Heart left ventricle (tissue), 13 donors: Measurements from ENCODE around the gene CRACR2A.

Experiments
- POLR2A ChIP-seq, 2 donors: fragments of 450-650 bp; IDR thresholded peaks; one replicate each; pipeline ENCODE4 v1.6.1; 2017; ENCODE audit warnings: antibody characterized with exemption in 2 of 2, mild to moderate bottlenecking in 2 of 2, moderate library complexity in 2 of 2
- TF ChIP-seq, protein P1 (sequence below), 12 donors: fragments of 200-600 bp; sonication (generic) in 4 of 12; IDR thresholded peaks; one replicate each; pipeline versions ENCODE4 v1.5.0 to v1.8.0; 2018 to 2022; ENCODE audit warnings: antibody characterized with exemption in 12 of 12, mild to moderate bottlenecking in 5 of 12
- donor health status: ischemic (EF 13 %, LVEDD 7.1; RV severe dilation, severe dysfunction).
- donor health status: DM: no; HTN: yes; CAD: no.
- donor health status: DM: no; HTN: no; CAD: no.
- donor health status: ischemic (EF 25% LVEDD 6.9; RV normal size, moderate dysfunction).
- donor health status: ischemic (EF 25% LVEDD 5.7; RV mildly dilated, moderate dysfunction).
- donor health status: ischemic (EF 35%, LVEDD 5.7; RV mildly dilated, moderate dysfunction).
- donor health status: nonischemic (EF 11% LVEDD 7.7; RV severe dilation, severe dysfunction).
- donor health status: DM: yes; HTN: yes; CAD: no.
- donor health status: PGD.
- donor health status: ischemic (EF 29% LVEDD 5.4; RV normal size, mild dysfunction).
- donor health status: nonischemic (EF 23%, LVEDD 6.1; RV moderate dilation, normal function).

DNA sequence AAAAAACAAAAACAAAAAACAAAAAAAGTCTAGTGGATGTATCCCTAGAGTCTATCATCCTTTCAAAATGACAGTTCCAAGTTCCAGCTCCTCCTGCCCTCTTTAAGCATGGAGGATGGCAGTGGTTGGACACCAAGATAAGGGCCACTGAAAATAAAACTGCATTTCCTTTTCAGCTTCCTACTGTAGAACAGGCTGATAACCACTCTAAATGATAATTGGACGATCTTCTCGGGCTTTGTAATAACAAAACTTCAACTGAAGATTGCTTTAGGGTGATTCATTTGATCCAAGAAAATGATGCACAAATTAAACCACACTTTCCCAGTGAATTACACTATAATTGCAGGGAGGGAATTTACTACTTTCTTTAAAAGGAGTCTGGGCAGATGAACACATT, 42.2 kb upstream of the CRACR2A start:
- TF ChIP-seq, protein P1, sequence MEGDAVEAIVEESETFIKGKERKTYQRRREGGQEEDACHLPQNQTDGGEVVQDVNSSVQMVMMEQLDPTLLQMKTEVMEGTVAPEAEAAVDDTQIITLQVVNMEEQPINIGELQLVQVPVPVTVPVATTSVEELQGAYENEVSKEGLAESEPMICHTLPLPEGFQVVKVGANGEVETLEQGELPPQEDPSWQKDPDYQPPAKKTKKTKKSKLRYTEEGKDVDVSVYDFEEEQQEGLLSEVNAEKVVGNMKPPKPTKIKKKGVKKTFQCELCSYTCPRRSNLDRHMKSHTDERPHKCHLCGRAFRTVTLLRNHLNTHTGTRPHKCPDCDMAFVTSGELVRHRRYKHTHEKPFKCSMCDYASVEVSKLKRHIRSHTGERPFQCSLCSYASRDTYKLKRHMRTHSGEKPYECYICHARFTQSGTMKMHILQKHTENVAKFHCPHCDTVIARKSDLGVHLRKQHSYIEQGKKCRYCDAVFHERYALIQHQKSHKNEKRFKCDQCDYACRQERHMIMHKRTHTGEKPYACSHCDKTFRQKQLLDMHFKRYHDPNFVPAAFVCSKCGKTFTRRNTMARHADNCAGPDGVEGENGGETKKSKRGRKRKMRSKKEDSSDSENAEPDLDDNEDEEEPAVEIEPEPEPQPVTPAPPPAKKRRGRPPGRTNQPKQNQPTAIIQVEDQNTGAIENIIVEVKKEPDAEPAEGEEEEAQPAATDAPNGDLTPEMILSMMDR (IDR thresholded peaks at IDR 0.05) = no peak
- no peak for TF ChIP-seq POLR2A (IDR thresholded peaks at IDR 0.05)
